Ovary (tissue), 9 donors: ENCODE data around the gene PNMA6F. TPM values are rescaled to one million over a fixed set of nuclear protein-coding genes. Genes with fewer than 3 reads are reported as not detected.

Source experiments
- DNase-seq, 5 donors: peaks; one replicate each; pipeline ENCODE4 v3.0.0-alpha.2; 2019 to 2020
- H3K27ac ChIP-seq, 2 donors: fragments of 200-600 bp; one replicate each; pipeline versions ENCODE4 v1.5.1 to v1.8.0; 2019 to 2022
- H3K27me3 ChIP-seq: fragments of 200-600 bp; one replicate; pipeline ENCODE4 v1.8.0; 2022
- H3K36me3 ChIP-seq: fragments of 200-600 bp; sonication (generic); one replicate; pipeline ENCODE4 v1.5.1; 2019
- H3K4me1 ChIP-seq: one replicate; pipeline ENCODE4 v1.8.1; 2013; ENCODE audit warnings: mild to moderate bottlenecking, moderate library complexity; ENCODE audit not compliant: insufficient read depth
- H3K4me3 ChIP-seq: fragments of 200-600 bp; sonication (generic); one replicate; pipeline ENCODE4 v1.5.1; 2017
- H3K9me3 ChIP-seq, 2 donors: fragments of 200-600 bp in 1 of 2; sonication (generic) in 1 of 2; one replicate each; pipeline versions ENCODE4 v1.5.1 to v1.8.1; 2013 to 2019; ENCODE audit warnings: mild to moderate bottlenecking in 1 of 2, moderate library complexity in 1 of 2
- EP300 ChIP-seq: sonication (generic); formaldehyde crosslinking; IDR thresholded peaks from one replicate; pipeline ENCODE4 v1.6.1; 2017; ENCODE audit warnings: antibody characterized with exemption
- POLR2A ChIP-seq: fragments of 450-650 bp; IDR thresholded peaks from one replicate; pipeline ENCODE4 v1.6.1; 2017; ENCODE audit warnings: antibody characterized with exemption, mild to moderate bottlenecking, moderate library complexity
- WGBS, 3 donors: extraction: QIAGEN DNeasy Blood & Tissue Kit in 1 of 3; methylation state at CpG; one replicate each; pipeline versions ENCODE4 v1.1.5 to v1.1.7; 2013 to 2017; 5-methylcytosine and 5-hydroxymethylcytosine counted together
- intact Hi-C, 4 donors: fragments of 100-400 bp; cut with DNase I; formaldehyde crosslinking; loops; one replicate each; pipeline versions ENCODE4 v1.11.0 to v1.15.1; 2022 to 2023
- polyA plus RNA-seq, 2 donors: library from polyadenylated mRNA; stranded (reverse); fragments of 200-250 nt in 1 of 2; fragments of 350-450 nt in 1 of 2; fragmentation: Illumina TruSeq in 1 of 2; extraction: RNeasy Lipid Tissue Mini Kit (QIAGEN cat#74804) in 1 of 2; gene quantifications; one replicate each; pipeline ENCODE4 v1.2.3, GENCODE V29; 2013 to 2014
- total RNA-seq, 7 donors: library from RNA; depleted of rRNA in 2 of 7; stranded (reverse); fragments of >200 nt in 2 of 7; fragmentation: NEBNext Ultra II Directional in 3 of 7; extraction: Animal tissue kit (Norgen Biotek cat#: 25700) in 3 of 7; gene quantifications; one replicate each; pipeline versions ENCODE4 v1.1.0 to v1.2.4, GENCODE V29; 2016 to 2023
- TF ChIP-seq, protein P1 (sequence below), 3 donors: fragments of 450-650 bp in 2 of 3; fragments of 200-600 bp in 1 of 3; IDR thresholded peaks; one replicate each; pipeline versions ENCODE4 v1.5.1 to v1.8.0; 2016 to 2022; ENCODE audit warnings: antibody characterized with exemption in 3 of 3, mild to moderate bottlenecking in 1 of 3
- donor health status: DM: no; HTN: no; CAD: no; lungs with moderate emphysema.
- donor health status: DM: no; HTN: no; CAD: no.
- donor health status: Bipolar disorder and iron deficiency.
- donor health status: DM: yes; HTN: yes; CAD: no.
- donor health status: DM: no; HTN: no; CAD: no.
- donor health status: DM: yes; HTN: yes; CAD: no.

The PNMA6F gene
- total and polyA plus RNA-seq, 9 donors, result 0.04 TPM; not detected in 8

DNA sequence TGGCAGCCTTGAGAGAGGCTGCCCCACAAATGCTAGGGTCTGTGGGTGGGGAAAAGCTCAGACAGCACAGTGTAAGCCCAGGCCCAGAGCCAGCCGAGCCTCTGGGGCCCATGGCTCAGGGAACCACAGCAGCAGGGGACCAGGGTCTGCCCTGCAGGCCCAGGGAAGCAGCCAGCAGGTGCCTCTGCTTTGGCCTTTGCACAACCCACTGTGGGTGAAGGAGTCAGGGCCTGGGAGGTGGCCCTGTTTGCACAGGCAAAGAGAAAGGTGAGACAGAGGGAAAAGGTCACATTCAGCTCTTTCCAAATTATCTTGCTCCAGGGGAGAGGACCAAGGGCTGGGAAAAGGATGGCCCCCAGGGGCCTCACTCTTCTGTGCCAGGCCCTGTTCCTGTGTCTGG is 8.7 kb downstream of the PNMA6F start:
- Histone ChIP-seq H3K4me3 (no peak overlapping the region), H3K27me3 (no peaks in the 10 kb centered on the region), H3K9me3 (no peaks in the 10 kb centered on the region), H3K4me1 (no peaks in the 10 kb centered on the region), H3K36me3 (no peaks in the 10 kb centered on the region), H3K27ac (no peak overlapping the region)
- WGBS, 3 donors, result 53 to 71% (median 55%) methylated on average over 1 of the region's 1 CpG
- no peak for DNase-seq
- intact Hi-C loops, result no loop called here
- TF ChIP-seq EP300, result no peak
- no peak for TF ChIP-seq POLR2A
- TF ChIP-seq, protein P1, sequence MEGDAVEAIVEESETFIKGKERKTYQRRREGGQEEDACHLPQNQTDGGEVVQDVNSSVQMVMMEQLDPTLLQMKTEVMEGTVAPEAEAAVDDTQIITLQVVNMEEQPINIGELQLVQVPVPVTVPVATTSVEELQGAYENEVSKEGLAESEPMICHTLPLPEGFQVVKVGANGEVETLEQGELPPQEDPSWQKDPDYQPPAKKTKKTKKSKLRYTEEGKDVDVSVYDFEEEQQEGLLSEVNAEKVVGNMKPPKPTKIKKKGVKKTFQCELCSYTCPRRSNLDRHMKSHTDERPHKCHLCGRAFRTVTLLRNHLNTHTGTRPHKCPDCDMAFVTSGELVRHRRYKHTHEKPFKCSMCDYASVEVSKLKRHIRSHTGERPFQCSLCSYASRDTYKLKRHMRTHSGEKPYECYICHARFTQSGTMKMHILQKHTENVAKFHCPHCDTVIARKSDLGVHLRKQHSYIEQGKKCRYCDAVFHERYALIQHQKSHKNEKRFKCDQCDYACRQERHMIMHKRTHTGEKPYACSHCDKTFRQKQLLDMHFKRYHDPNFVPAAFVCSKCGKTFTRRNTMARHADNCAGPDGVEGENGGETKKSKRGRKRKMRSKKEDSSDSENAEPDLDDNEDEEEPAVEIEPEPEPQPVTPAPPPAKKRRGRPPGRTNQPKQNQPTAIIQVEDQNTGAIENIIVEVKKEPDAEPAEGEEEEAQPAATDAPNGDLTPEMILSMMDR (IDR thresholded peaks at IDR 0.05), result no peak

DNA sequence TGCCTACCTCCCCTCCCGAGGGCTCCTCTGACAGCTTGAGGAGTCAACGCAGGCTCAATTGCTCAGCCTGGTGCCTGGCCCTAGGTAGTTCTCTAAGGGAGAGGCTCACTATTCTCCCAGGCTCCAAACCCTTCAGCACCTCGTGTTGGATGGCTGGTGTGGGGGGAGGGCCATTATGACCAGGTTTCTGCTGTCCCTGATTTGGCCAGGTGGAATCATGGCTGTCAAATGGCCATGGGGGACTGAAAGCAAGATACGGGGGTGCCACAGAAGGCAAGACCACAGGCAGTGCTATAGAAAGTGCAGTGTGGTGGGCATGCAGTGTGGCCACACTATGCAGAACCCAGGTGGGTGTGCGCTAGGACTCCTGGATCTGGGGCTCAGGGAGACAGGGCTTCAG is 9.5 kb downstream of the PNMA6F start:
- Histone ChIP-seq H3K36me3 (no peaks in the 10 kb centered on the region), H3K9me3 (no peaks in the 10 kb centered on the region), H3K27ac (no peak overlapping the region), H3K4me3 (no peak overlapping the region), H3K4me1 (no peaks in the 10 kb centered on the region), H3K27me3 (no peaks in the 10 kb centered on the region)
- intact Hi-C loops, result no loop called here
- DNase-seq, result no peak
- TF ChIP-seq, protein P1 (IDR thresholded peaks at IDR 0.05), result no peak
- TF ChIP-seq POLR2A, result no peak
- TF ChIP-seq EP300, result no peak
- 74 to 81% (median 77%) methylated on average over 5 of the region's 5 CpGs for WGBS, 3 donors

DNA sequence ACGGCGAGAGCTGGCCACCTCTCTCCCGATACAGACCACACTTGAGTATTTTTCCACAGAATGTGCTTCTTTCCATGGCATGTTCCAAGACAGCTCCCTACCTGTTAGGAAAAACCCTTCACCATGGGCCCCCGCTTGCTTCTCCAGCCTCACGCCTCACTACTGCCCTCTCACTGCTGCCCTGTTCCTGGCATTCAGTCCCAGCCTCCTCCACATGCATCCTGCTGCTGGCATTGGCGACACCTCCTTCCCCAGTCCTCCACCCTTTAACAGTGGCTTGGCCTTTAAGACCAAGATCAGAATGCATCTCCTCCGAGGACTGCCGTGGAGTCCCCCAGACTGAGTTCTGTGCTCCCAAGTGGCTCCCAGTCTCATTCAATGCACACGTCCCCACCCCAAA is 10.7 kb downstream of the PNMA6F start:
- H3K9me3 ChIP-seq, result no peaks in the 10 kb centered on the region
- DNase-seq, result no peak
- no peaks in the 10 kb centered on the region for H3K27me3 ChIP-seq
- H3K4me3 ChIP-seq, result no peak overlapping the region
- TF ChIP-seq EP300 (no peak), POLR2A (no peak)
- TF ChIP-seq, protein P1 (IDR thresholded peaks at IDR 0.05), result no peak
- H3K27ac ChIP-seq, result no peak overlapping the region
- no peaks in the 10 kb centered on the region for H3K36me3 ChIP-seq
- 81 to 90% (median 83%) methylated on average over 9 of the region's 9 CpGs for WGBS, 3 donors
- H3K4me1 ChIP-seq, result no peaks in the 10 kb centered on the region
- intact Hi-C loops, result no loop called here

DNA sequence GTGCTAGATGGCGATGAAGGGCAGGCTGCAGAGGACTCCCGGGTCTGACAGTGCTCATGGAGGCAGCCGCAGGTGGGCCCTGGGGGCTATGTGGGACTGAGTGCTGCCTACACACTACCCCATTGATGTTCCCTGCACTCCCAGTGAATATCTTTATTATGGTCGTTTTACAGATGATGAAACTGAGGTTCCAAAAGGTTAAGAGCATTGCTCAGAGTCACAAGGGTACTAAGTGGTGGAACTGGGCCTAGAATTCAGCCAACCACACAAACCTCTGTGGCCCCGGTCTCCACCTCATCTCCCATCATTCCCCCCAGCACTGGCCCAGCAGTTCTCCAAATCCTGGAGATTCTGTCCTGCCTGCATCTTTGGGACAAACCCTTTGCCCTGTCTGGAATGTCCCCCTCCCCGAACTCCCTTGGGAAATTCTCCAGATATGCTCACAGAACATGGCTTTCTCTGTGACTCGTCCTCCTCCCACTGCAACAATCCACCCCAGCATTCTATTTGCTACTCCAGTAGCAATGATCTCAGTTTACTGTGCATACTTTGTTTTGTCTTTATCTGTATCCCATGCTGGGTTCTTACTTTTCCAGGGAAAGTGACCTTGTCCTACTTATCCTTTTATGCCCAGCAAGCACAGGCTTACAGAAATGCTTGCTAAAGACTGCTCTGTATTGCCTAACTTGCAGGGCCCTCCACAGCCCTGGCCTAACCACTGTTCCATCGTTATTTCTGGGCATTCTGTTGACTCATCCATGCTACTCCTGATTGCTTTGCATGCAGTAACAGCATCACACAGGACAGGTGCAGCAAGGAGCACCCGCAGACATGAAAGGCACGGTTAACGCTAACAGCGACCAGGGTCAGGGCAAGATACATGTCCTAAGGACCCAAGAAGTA is 14.0 kb downstream of the PNMA6F start:
- no peaks in the 10 kb centered on the region for H3K27me3 ChIP-seq
- peak in 1 of 5 donors; percentile 21 for DNase-seq

More for the DNA sequence above, 14.0 kb downstream of the PNMA6F start:
- WGBS, 3 donors, result 56 to 63% (median 57%) methylated on average over 12 of the region's 12 CpGs
- H3K4me1 ChIP-seq, result no peaks in the 10 kb centered on the region
- no peaks in the 10 kb centered on the region for H3K36me3 ChIP-seq
- no peak overlapping the region for H3K27ac ChIP-seq
- no peaks in the 10 kb centered on the region for H3K9me3 ChIP-seq
- TF ChIP-seq, protein P1 (IDR thresholded peaks at IDR 0.05), result no peak
- no peak overlapping the region for H3K4me3 ChIP-seq
- intact Hi-C loops, result no loop called here
